Loucy (cell line): ENCODE data around the gene CTTNBP2.

Source experiments
- H2AFZ ChIP-seq: fragments of 200-600 bp; sonication (generic); 2 replicates; pipeline ENCODE4 v1.6.0; 2016; ENCODE audit warnings: antibody characterized with exemption, mild to moderate bottlenecking, low read length, moderate library complexity
- H3F3A ChIP-seq: fragments of 200-600 bp; 2 replicates; pipeline ENCODE4 v1.6.0; 2016; ENCODE audit warnings: antibody characterized with exemption, low read depth, mild to moderate bottlenecking
- H3K27me3 ChIP-seq: fragments of 200-600 bp; sonication (generic); 2 replicates; pipeline ENCODE4 v1.6.1; 2014; ENCODE audit warnings: low read length, mild to moderate bottlenecking; ENCODE audit not compliant: insufficient read depth, poor library complexity, severe bottlenecking
- H3K36me3 ChIP-seq: fragments of 200-600 bp; sonication (generic); 2 replicates; pipeline ENCODE4 v1.6.1; 2016; ENCODE audit warnings: low read length; ENCODE audit not compliant: insufficient read depth
- H3K4me1 ChIP-seq: fragments of 200-600 bp; sonication (generic); 2 replicates; pipeline ENCODE4 v1.5.1; 2014; ENCODE audit warnings: low read length, mild to moderate bottlenecking; ENCODE audit not compliant: insufficient read depth, poor library complexity, severe bottlenecking
- H3K4me2 ChIP-seq: fragments of 200-600 bp; sonication (generic); 2 replicates; pipeline ENCODE4 v1.6.0; 2014; ENCODE audit warnings: antibody characterized with exemption, low read length, low read depth, mild to moderate bottlenecking; ENCODE audit not compliant: poor library complexity, severe bottlenecking
- H3K4me3 ChIP-seq: fragments of 200-600 bp; sonication (generic); 2 replicates; pipeline ENCODE4 v1.5.1; 2014; ENCODE audit warnings: low read length, mild to moderate bottlenecking, mixed read lengths; ENCODE audit not compliant: poor library complexity, severe bottlenecking
- H3K79me2 ChIP-seq: fragments of 200-600 bp; sonication (generic); 2 replicates; pipeline ENCODE4 v1.6.1; 2014; ENCODE audit warnings: low read length; ENCODE audit not compliant: insufficient read depth
- H3K9ac ChIP-seq: fragments of 200-600 bp; sonication (generic); 2 replicates; pipeline ENCODE4 v1.6.0; 2014; ENCODE audit warnings: mild to moderate bottlenecking, low read depth, low read length, moderate library complexity; ENCODE audit not compliant: poor library complexity, severe bottlenecking
- H3K9me2 ChIP-seq: fragments of 200-600 bp; sonication (generic); replicated peaks from 2 replicates; pipeline ENCODE4 v1.6.1; 2016; ENCODE audit warnings: low read depth, low read length, mixed read lengths
- H3K9me3 ChIP-seq: fragments of 200-600 bp; sonication (generic); 2 replicates; pipeline ENCODE4 v1.6.1; 2014; ENCODE audit warnings: mild to moderate bottlenecking, antibody characterized with exemption, low read length, low read depth; ENCODE audit not compliant: insufficient read depth
- H4K20me1 ChIP-seq: fragments of 200-600 bp; sonication (generic); 2 replicates; pipeline ENCODE4 v1.6.0; 2014; ENCODE audit warnings: antibody characterized with exemption, low read length, mild to moderate bottlenecking; ENCODE audit not compliant: insufficient read depth, poor library complexity, severe bottlenecking
- CTCF ChIP-seq: fragments of 200-600 bp; sonication (generic); conservative IDR thresholded peaks from 2 replicates; pipeline ENCODE4 v1.5.1; 2014; ENCODE audit warnings: mild to moderate bottlenecking, antibody characterized with exemption, low read length
- EZH2phosphoT487 ChIP-seq: fragments of 200-600 bp; IDR thresholded peaks from 2 replicates; pipeline ENCODE4 v1.6.1; 2018; ENCODE audit warnings: antibody characterized with exemption, mild to moderate bottlenecking, moderate library complexity, borderline replicate concordance

CTTNBP2 gene

GRCh38 chr7:117661328-117661727 is 211.9 kb downstream of the CTTNBP2 start:
- Histone ChIP-seq H3K4me1 (no peaks in the 10 kb centered on the region), H3K27me3 (no peaks in the 10 kb centered on the region), H3K9me2 (no peaks in the 10 kb centered on the region), H3K4me3 (no peak overlapping the region), H3K4me2 (no peak overlapping the region), H3F3A (no peaks in the 10 kb centered on the region), H4K20me1 (no peaks in the 10 kb centered on the region), H2AFZ (no peak overlapping the region), H3K9me3 (no peaks in the 10 kb centered on the region), H3K9ac (no peak overlapping the region), H3K79me2 (no peaks in the 10 kb centered on the region), H3K36me3 (no peaks in the 10 kb centered on the region)
- TF ChIP-seq EZH2phosphoT487 (no peak), CTCF (no peak)
